ENCODE data around the gene NUTM1. TPM values are rescaled to one million over a fixed set of nuclear protein-coding genes. Genes with fewer than 3 reads are reported as not detected.

Gene NUTM1, protein sequence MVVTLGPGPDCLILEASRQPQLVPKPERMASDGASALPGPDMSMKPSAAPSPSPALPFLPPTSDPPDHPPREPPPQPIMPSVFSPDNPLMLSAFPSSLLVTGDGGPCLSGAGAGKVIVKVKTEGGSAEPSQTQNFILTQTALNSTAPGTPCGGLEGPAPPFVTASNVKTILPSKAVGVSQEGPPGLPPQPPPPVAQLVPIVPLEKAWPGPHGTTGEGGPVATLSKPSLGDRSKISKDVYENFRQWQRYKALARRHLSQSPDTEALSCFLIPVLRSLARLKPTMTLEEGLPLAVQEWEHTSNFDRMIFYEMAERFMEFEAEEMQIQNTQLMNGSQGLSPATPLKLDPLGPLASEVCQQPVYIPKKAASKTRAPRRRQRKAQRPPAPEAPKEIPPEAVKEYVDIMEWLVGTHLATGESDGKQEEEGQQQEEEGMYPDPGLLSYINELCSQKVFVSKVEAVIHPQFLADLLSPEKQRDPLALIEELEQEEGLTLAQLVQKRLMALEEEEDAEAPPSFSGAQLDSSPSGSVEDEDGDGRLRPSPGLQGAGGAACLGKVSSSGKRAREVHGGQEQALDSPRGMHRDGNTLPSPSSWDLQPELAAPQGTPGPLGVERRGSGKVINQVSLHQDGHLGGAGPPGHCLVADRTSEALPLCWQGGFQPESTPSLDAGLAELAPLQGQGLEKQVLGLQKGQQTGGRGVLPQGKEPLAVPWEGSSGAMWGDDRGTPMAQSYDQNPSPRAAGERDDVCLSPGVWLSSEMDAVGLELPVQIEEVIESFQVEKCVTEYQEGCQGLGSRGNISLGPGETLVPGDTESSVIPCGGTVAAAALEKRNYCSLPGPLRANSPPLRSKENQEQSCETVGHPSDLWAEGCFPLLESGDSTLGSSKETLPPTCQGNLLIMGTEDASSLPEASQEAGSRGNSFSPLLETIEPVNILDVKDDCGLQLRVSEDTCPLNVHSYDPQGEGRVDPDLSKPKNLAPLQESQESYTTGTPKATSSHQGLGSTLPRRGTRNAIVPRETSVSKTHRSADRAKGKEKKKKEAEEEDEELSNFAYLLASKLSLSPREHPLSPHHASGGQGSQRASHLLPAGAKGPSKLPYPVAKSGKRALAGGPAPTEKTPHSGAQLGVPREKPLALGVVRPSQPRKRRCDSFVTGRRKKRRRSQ
- total RNA-seq = not detected

DNA sequence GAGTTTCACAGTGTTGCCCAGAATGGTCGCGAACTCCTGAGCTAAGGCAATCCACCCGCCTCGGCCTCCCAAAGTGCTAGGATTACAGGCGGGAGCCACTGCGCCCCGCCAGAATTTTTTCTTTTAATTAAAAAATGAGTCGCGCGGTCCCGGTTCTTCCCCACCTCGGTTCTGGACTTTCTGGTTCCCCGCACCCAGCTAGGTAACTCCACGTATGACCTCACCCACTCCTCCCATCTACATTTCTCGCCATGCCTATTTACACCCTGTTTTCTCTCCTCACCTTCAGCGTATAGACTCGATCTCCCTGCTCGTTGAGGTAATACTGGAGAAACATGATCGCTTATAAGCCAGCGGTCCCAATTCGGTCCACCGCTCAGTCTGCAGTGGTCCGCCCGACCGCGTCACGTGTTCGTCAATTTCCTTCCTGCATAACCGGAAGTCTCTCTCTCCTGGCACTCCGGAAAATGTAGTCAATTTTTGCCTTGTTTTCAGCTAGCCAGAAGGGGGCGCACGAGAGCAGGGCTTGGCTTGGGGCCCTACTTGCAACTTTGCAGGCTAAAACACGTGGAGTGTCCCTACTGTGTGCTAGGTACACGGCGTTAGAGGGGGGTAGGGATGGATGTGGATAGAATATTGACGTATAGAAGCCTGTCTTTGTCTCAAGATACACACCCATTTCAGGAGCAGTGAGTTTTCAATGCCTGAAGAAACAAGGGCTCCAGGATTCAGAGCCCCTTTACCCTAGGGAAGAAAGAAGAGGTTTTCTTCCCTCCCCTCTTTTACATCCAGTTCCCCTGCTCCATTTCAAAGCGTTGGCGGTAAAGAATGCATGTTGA, at the start of gene NUTM1, which contains the start of gene NOP10:
Gene NUTM1, plus strand, starts transcription at position 579 of the 839 bp plus-strand sequence. CDS start 382 bp downstream, outside the sequence.
Gene NOP10, minus strand, starts transcription at position 400 of the 839 bp plus-strand sequence. Its CDS starts 63 bp downstream, at position 337.
- H3K9me3 Mint-ChIP-seq = no peaks in the 10 kb centered on the region
- DNase-seq (ENCODE audit: low spot score in 2 of 2) (peak; percentile 96), ATAC-seq (peak; percentile 93 to 94)
- peak within 1 kb of the TSS in 1 of 2 donors; percentile 97 for H3K27ac Mint-ChIP-seq
- H3K36me3 Mint-ChIP-seq = peaks cover 11 to 20% of the 10 kb centered on the region in 2 donors

- no peak for ATAC-seq
- peaks cover 3 to 13% of the 10 kb centered on the region in 2 donors for H3K36me3 Mint-ChIP-seq
- H3K27ac Mint-ChIP-seq = no peak overlapping the region
- DNase-seq (ENCODE audit: low spot score in 2 of 2) = no peak
- no peaks in the 10 kb centered on the region for H3K9me3 Mint-ChIP-seq
Observed at GRCh38 chr15:34297059-34297458, 46.1 kb upstream of the NUTM1 start.

DNA sequence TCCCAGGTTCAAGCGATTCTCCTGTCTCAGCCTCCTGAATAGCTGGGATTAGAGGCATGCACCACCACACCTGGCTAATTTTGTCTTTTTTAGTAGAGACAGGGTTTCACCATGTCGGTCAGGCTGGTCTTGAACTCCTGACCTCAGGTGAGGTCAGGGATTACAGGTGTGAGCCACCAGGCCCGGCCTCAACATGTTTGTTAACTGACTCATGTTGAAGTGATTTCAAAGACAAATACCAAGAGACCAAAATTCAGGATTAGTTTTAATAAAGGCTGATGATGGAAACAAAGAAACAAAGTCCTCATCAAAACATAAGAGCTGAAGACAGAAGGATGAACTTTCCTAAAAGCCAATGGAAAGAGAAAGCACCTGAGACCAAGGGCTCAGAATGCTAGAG, 42.1 kb upstream of the NUTM1 start:
- ATAC-seq (no peak), DNase-seq (ENCODE audit: low spot score in 2 of 2) (no peak)
- no peak overlapping the region for H3K27ac Mint-ChIP-seq
- no peaks in the 10 kb centered on the region for H3K9me3 Mint-ChIP-seq
- H3K36me3 Mint-ChIP-seq = peaks cover 0 to 28% of the 10 kb centered on the region in 2 donors

DNA sequence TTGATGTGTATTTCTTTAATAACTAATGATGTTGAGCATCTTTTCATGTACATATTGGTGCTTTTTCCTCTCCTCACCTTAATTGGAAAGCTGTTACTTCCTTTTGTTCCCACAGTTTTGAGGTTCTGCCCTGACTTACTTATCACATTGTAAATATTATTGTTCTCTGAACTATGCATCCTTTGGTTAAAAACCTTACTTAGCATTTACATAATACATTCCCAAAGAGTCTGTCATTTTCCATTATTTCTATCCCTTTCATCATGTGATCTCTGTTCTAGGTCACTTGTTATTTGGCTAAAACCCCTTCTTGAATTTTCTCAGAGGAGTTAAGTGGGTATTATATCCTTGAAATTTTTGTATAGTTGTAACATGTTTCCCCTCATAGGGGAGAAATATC, 38.5 kb upstream of the NUTM1 start:
- DNase-seq (ENCODE audit: low spot score in 2 of 2) (no peak), ATAC-seq (no peak)
- peaks cover 0 to 44% of the 10 kb centered on the region in 2 donors for H3K36me3 Mint-ChIP-seq
- no peaks in the 10 kb centered on the region for H3K9me3 Mint-ChIP-seq
- H3K27ac Mint-ChIP-seq = no peak overlapping the region

DNA sequence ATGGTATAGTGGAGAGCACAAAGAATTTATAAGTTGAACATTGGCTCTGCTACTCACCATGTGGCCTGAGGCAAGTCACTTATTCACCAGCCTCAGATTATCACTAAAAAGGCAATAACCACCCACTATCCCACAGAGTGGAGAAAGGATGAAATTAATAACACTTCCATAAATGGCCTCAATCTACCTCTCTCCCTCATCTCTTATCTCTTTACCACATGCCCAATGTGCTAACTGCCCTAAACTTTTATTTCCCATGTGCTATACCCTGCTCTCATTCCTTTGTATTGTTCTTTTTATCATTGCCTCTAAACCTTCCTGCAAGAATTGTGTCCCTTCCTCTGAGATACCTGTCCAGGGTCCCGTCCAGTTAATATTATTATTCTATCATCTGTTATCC, 31.6 kb upstream of the NUTM1 start:
- ATAC-seq (no peak), DNase-seq (ENCODE audit: low spot score in 2 of 2) (no peak)
- Mint-ChIP-seq H3K9me3 (no peaks in the 10 kb centered on the region), H3K27ac (no peak overlapping the region), H3K36me3 (peaks cover 0 to 28% of the 10 kb centered on the region in 2 donors)

- Mint-ChIP-seq H3K36me3 (peaks cover 0 to 16% of the 10 kb centered on the region in 2 donors), H3K27ac (peak overlapping the region; percentile 46 to 57), H3K9me3 (no peaks in the 10 kb centered on the region)
- no peak for DNase-seq (ENCODE audit: low spot score in 2 of 2)
- ATAC-seq = no peak
Observed at GRCh38 chr15:34314491-34315490, 28.3 kb upstream of the NUTM1 start.

DNA sequence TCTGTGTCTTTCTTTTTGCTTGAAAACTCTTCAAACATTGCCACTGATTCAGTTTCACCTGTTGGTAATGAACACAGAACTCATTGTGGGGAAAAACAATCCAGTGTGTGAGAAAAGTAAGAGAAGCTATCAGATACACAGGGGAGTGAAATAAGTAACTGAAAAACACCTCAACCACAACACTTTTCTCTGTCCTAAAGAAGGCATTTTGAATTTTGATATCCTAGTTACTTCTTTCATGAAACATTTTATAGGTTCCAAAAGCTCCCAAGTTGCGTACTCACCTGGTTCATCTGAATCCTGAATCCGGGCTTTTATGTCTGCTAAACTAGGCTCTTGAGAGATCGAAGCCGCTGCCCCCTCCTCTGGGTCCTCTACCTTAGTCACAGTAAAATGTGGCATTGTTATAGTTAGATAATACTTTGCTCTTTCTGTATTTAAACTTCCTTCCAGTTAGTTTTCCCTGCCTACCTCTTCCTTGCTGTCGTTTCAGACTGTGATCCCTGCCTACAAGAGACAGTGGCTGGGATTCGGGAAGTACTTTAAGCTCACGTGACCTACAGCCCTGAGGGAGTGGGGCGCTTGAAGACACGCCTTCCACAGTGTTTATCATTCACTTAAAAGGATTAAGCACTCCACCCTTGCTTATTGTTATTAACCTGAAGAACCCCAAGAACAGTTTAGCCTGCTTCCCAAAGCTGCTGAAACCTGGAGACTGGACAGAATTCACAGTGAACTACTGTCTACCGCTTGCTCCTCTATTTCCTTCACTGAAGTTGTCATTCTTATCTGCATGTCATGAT, 24.6 kb upstream of the NUTM1 start:
- peak; percentile 83 to 88 for ATAC-seq
- H3K27ac Mint-ChIP-seq = peak overlapping the region; percentile 90 to 96
- H3K9me3 Mint-ChIP-seq = peaks cover 0 to 5% of the 10 kb centered on the region in 2 donors
- DNase-seq (ENCODE audit: low spot score in 2 of 2) = no peak
- peaks cover 0 to 20% of the 10 kb centered on the region in 2 donors for H3K36me3 Mint-ChIP-seq

GRCh38 chr15:34323217-34323616, 19.9 kb upstream of the NUTM1 start:
- H3K36me3 Mint-ChIP-seq = peaks cover 0 to 9% of the 10 kb centered on the region in 2 donors
- ATAC-seq (no peak), DNase-seq (ENCODE audit: low spot score in 2 of 2) (no peak)
- no peak overlapping the region for H3K27ac Mint-ChIP-seq
- peaks cover 0 to 5% of the 10 kb centered on the region in 2 donors for H3K9me3 Mint-ChIP-seq

DNA sequence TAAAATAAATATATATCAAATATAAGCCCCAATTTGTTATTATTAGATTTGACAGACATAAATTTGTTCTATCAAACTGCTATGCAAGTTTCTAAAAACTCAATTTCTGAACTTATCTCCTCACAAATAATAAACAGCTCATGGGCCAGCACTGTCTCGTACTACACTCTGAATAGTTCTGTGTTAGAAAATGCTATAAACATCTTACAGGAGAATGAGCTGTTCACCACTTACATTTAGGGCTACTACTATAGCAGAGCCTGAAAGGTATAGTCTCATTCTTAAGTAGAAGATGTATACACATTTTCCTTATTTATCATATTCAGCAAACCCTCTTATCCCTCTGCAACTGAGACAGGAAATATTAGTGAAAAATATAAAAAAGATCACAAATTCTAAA, 18.2 kb upstream of the NUTM1 start:
- H3K9me3 Mint-ChIP-seq = peaks cover 0 to 5% of the 10 kb centered on the region in 2 donors
- ATAC-seq (no peak), DNase-seq (ENCODE audit: low spot score in 2 of 2) (no peak)
- H3K27ac Mint-ChIP-seq = no peak overlapping the region
- H3K36me3 Mint-ChIP-seq = peaks cover 0 to 9% of the 10 kb centered on the region in 2 donors

DNA sequence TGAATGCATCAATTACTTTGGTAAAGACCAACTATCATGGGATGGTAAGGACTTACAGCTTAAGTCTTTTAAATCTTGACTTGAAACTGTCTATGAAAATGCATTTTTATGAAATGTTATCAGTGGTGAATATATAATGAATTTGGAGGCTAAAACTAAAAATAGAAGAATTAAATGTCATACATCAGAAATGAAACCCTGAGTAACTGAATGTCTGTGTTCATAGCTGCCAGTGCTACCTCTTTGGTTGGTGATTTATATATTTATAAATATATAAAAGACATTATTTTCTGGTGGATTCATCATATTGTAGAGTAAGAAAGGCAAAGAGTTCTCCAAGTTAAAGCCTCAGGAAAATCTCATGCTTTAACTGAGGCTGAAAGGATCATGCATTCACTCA, 17.7 kb upstream of the NUTM1 start:
- Mint-ChIP-seq H3K36me3 (peaks cover 0 to 9% of the 10 kb centered on the region in 2 donors), H3K27ac (no peak overlapping the region), H3K9me3 (peaks cover 0 to 5% of the 10 kb centered on the region in 2 donors)
- no peak for DNase-seq (ENCODE audit: low spot score in 2 of 2)
- ATAC-seq = no peak

GRCh38 chr15:34327906-34328305, 15.2 kb upstream of the NUTM1 start:
- no peak for DNase-seq (ENCODE audit: low spot score in 2 of 2)
- H3K9me3 Mint-ChIP-seq = peaks cover 0 to 2% of the 10 kb centered on the region in 2 donors
- H3K36me3 Mint-ChIP-seq = peaks cover 0 to 3% of the 10 kb centered on the region in 2 donors
- peak in 1 of 2 donors; percentile 35 for ATAC-seq
- peak overlapping the region; percentile 59 to 82 for H3K27ac Mint-ChIP-seq

DNA sequence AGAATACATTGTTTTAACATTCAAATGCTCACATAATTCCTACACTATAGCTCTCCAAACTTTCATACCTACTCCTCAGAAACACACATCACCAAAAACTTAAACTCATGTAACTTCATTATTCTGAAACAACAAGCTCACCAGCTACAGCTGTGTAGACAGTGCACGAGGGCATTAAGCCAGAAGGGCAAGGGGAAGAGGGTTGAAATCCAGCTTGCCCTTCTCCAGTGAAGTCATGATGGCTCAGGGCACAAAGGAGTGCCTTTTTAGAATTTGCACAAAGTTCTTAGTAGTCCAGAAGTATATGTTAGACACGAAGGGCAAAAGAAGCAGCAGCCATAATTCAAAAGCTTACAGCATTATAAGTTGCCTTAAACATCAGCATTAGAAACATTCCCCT, 14.1 kb upstream of the NUTM1 start:
- no peaks in the 10 kb centered on the region for H3K36me3 Mint-ChIP-seq
- peak overlapping the region; percentile 0 to 59 for H3K27ac Mint-ChIP-seq
- H3K9me3 Mint-ChIP-seq = no peaks in the 10 kb centered on the region
- ATAC-seq (no peak), DNase-seq (ENCODE audit: low spot score in 2 of 2) (no peak)

- no peak for ATAC-seq
- H3K9me3 Mint-ChIP-seq = no peaks in the 10 kb centered on the region
- DNase-seq (ENCODE audit: low spot score in 2 of 2) = no peak
- no peaks in the 10 kb centered on the region for H3K36me3 Mint-ChIP-seq
- no peak overlapping the region for H3K27ac Mint-ChIP-seq
Observed at GRCh38 chr15:34330279-34330678, 12.8 kb upstream of the NUTM1 start.

GRCh38 chr15:34331809-34332208, 11.3 kb upstream of the NUTM1 start:
- ATAC-seq = peak; percentile 67 to 70
- no peak for DNase-seq (ENCODE audit: low spot score in 2 of 2)
- Mint-ChIP-seq H3K36me3 (peaks cover 3 to 5% of the 10 kb centered on the region in 2 donors), H3K9me3 (no peaks in the 10 kb centered on the region), H3K27ac (peak overlapping the region; percentile 54 to 73)
